Stimulated activated CD8-positive, alpha-beta memory T cell treated with anti-CD3 and anti-CD28 coated beads, Interleukin-15, amount 100 ng/mL, for 48 hours (primary cell): ENCODE measurements around the gene SFXN5.

Source experiments
- DNase-seq, 2 donors: peaks; one replicate each; pipeline ENCODE4 v3.0.0-alpha.2; 2020; ENCODE audit warnings: low read depth in 2 of 2

The SFXN5 gene

GRCh38 chr2:72956936-72957335 is 114.6 kb downstream of the SFXN5 start:
- no peak for DNase-seq

GRCh38 chr2:72956050-72956395 is 115.5 kb downstream of the SFXN5 start:
- DNase-seq, result no peak

GRCh38 chr2:72955228-72956049 is 116.1 kb downstream of the SFXN5 start:
- DNase-seq, result no peak

GRCh38 chr2:72954376-72955227 is 116.9 kb downstream of the SFXN5 start:
- DNase-seq, result no peak

GRCh38 chr2:72953976-72954375 is 117.5 kb downstream of the SFXN5 start:
- peak in 1 of 2 donors; percentile 8 for DNase-seq

GRCh38 chr2:72953528-72953927 is 118.0 kb downstream of the SFXN5 start:
- no peak for DNase-seq

GRCh38 chr2:72952961-72953360 is 118.6 kb downstream of the SFXN5 start:
- no peak for DNase-seq

- no peak for DNase-seq
Measured at GRCh38 chr2:72952110-72952823, 119.2 kb downstream of the SFXN5 start.

- DNase-seq, result no peak
Measured at GRCh38 chr2:72951303-72952095, 120.0 kb downstream of the SFXN5 start.

GRCh38 chr2:72950558-72951255 is 120.8 kb downstream of the SFXN5 start:
- no peak for DNase-seq

GRCh38 chr2:72949642-72950041 is 121.9 kb downstream of the SFXN5 start:
- DNase-seq, result no peak

GRCh38 chr2:72949045-72949444 is 122.5 kb downstream of the SFXN5 start:
- DNase-seq, result no peak

GRCh38 chr2:72947952-72948830 is 123.3 kb downstream of the SFXN5 start:
- DNase-seq, result no peak

- DNase-seq, result no peak
Measured at GRCh38 chr2:72946466-72946865, 125.0 kb downstream of the SFXN5 start.

- DNase-seq, result no peak
Measured at GRCh38 chr2:72945450-72946019, 126.0 kb downstream of the SFXN5 start.

- no peak for DNase-seq
Measured at GRCh38 chr2:72944804-72945449, 126.6 kb downstream of the SFXN5 start.

GRCh38 chr2:72943540-72944395 is 127.7 kb downstream of the SFXN5 start:
- no peak for DNase-seq

GRCh38 chr2:72942881-72943418 is 128.6 kb downstream of the SFXN5 start:
- DNase-seq, result no peak
